ENCODE data around the gene PHACTR3.

Gene PHACTR3

GRCh38 chr20:59589086-59589684 is 15.2 kb upstream of the PHACTR3 start:
- TF ChIP-seq, protein P1, sequence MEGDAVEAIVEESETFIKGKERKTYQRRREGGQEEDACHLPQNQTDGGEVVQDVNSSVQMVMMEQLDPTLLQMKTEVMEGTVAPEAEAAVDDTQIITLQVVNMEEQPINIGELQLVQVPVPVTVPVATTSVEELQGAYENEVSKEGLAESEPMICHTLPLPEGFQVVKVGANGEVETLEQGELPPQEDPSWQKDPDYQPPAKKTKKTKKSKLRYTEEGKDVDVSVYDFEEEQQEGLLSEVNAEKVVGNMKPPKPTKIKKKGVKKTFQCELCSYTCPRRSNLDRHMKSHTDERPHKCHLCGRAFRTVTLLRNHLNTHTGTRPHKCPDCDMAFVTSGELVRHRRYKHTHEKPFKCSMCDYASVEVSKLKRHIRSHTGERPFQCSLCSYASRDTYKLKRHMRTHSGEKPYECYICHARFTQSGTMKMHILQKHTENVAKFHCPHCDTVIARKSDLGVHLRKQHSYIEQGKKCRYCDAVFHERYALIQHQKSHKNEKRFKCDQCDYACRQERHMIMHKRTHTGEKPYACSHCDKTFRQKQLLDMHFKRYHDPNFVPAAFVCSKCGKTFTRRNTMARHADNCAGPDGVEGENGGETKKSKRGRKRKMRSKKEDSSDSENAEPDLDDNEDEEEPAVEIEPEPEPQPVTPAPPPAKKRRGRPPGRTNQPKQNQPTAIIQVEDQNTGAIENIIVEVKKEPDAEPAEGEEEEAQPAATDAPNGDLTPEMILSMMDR (IDR thresholded peaks at IDR 0.05; ENCODE audit: low read depth, low read length, missing control alignments): no peak
- no peak for DNase-seq (ENCODE audit: extremely low read depth, low read depth)
- no peak overlapping the region for H3K4me3 ChIP-seq (replicated peaks; ENCODE audit: low read depth, low read length)

GRCh38 chr20:59591061-59591460 is 13.3 kb upstream of the PHACTR3 start:
- H3K4me3 ChIP-seq (replicated peaks; ENCODE audit: low read depth, low read length): no peak overlapping the region
- DNase-seq (ENCODE audit: extremely low read depth, low read depth): no peak
- TF ChIP-seq, protein P1 (IDR thresholded peaks at IDR 0.05; ENCODE audit: low read depth, low read length, missing control alignments): no peak

DNA sequence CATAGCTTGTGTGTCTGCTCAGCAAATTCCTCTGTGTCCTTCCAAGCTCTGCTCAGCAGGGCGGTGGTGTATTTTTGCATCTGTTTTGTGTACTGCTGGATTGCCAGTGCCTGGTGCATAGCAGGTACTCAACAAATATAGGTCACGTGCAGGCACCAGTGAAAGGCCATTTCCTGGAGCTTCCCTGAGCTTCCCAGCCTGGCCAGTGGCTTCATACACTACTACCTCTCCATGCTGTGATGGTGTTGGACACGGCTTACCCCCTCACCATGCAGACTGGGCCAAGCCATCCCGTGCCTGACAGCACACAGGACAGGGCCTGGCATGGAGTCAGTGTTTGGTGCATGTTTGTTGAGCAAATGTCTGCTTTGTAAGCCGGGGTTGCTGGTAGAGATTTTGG is 7.7 kb upstream of the PHACTR3 start:
- no peak overlapping the region for H3K4me3 ChIP-seq (replicated peaks; ENCODE audit: low read depth, low read length)
- DNase-seq (ENCODE audit: extremely low read depth, low read depth): no peak
- TF ChIP-seq, protein P1 (IDR thresholded peaks at IDR 0.05; ENCODE audit: low read depth, low read length, missing control alignments): no peak

DNA sequence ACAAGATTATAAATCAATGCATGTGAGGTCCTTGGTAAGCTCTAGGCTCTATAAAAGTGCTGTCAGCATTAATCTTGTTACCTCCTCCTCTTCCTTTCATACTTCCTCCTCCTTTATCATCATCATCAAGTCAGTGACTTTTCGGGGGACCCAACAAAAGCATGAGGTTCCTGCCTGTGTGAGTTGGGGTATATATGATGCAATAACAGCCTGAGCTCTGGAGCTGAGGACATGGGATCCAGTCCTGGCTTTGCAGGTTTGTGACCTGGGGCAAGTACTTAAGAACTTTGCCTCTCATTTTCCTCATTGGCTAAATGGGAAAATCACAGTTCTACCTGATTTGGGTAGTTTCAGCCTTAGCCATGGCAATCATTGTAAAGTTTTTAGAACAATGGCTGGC is 7.1 kb upstream of the PHACTR3 start:
- no peak for DNase-seq (ENCODE audit: extremely low read depth, low read depth)
- TF ChIP-seq, protein P1 (IDR thresholded peaks at IDR 0.05; ENCODE audit: low read depth, low read length, missing control alignments): no peak
- H3K4me3 ChIP-seq (replicated peaks; ENCODE audit: low read depth, low read length): no peak overlapping the region

- no peak overlapping the region for H3K4me3 ChIP-seq (replicated peaks; ENCODE audit: low read depth, low read length)
- DNase-seq (ENCODE audit: extremely low read depth, low read depth): peak; percentile 2
- TF ChIP-seq, protein P1 (IDR thresholded peaks at IDR 0.05; ENCODE audit: low read depth, low read length, missing control alignments): peak; percentile 87
These were observed 5.6 kb upstream of the PHACTR3 start for GRCh38 chr20:59598625-59599310.

DNA sequence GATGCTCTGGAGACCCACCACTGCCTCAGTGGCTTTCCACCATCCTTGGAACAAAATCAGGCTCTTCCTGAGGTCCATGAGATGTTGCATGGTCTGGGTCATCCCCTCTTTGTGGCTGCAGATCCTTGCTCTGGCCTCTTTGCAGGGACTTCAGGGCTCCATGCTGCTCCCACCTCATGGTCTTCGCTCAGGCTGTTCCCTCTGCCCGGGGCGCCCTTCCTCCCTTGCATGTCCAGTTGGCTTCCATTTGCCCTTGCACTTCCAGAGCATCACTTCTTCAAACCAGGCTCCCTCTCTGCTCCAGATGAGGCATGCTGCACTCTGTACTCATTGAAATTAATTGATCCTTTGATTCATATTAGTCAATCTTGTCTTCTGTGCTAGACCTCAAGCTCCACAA is 4.4 kb upstream of the PHACTR3 start:
- TF ChIP-seq, protein P1 (IDR thresholded peaks at IDR 0.05; ENCODE audit: low read depth, low read length, missing control alignments): no peak
- no peak for DNase-seq (ENCODE audit: extremely low read depth, low read depth)
- H3K4me3 ChIP-seq (replicated peaks; ENCODE audit: low read depth, low read length): no peak overlapping the region

Data from HFF-Myc (cell line).